Fibroblast of lung (primary cell): ENCODE results near the gene ERBB4. TPM values are rescaled to one million over a fixed set of nuclear protein-coding genes. Genes with fewer than 3 reads are reported as not detected.

Source experiments
- DNase-seq, 2 donors: peaks; one replicate each; pipeline versions ENCODE4 v3.0.0 to v3.0.0-alpha.2; 2010; ENCODE audit warnings: low read depth in 2 of 2
- H2AFZ ChIP-seq: 2 replicates; pipeline ENCODE4 v1.5.1; 2012; ENCODE audit warnings: low read length, control low read depth, inconsistent platforms
- H3K27ac ChIP-seq: 2 replicates; pipeline ENCODE4 v1.5.1; 2011; ENCODE audit warnings: low read length, control low read depth; ENCODE audit not compliant: insufficient read depth
- H3K27me3 ChIP-seq: 2 replicates; pipeline ENCODE4 v1.5.1; 2011; ENCODE audit warnings: mild to moderate bottlenecking, low read length; ENCODE audit not compliant: control insufficient read depth, insufficient read depth
- H3K36me3 ChIP-seq: 2 replicates; pipeline ENCODE4 v1.5.1; 2011; ENCODE audit warnings: low read length; ENCODE audit not compliant: control insufficient read depth, insufficient read depth
- H3K4me1 ChIP-seq: 2 replicates; pipeline ENCODE4 v1.5.1; 2011; ENCODE audit warnings: low read length; ENCODE audit not compliant: control insufficient read depth, insufficient read depth; ENCODE audit errors: extremely low read depth
- H3K4me2 ChIP-seq: 2 replicates; pipeline ENCODE4 v1.5.1; 2011; ENCODE audit warnings: low read length, control low read depth; ENCODE audit not compliant: insufficient read depth; ENCODE audit errors: extremely low read depth
- H3K4me3 ChIP-seq, 4 experiments: fragments of 200-600 bp in 1 of 4; sonication (generic) in 1 of 4; replicated peaks in 1 of 4; 2 replicates each; pipeline ENCODE4 v1.5.1; 2011 to 2016; ENCODE audit warnings: low read length in 4 of 4, low read depth in 3 of 4, mild to moderate bottlenecking in 3 of 4, control low read depth in 2 of 4, inconsistent platforms in 1 of 4, mixed read lengths in 1 of 4; ENCODE audit not compliant: insufficient read depth in 1 of 4; ENCODE audit errors: control extremely low read depth in 1 of 4
- H3K79me2 ChIP-seq: 2 replicates; pipeline ENCODE4 v1.5.1; 2012; ENCODE audit warnings: mild to moderate bottlenecking, low read length, inconsistent platforms; ENCODE audit not compliant: control insufficient read depth, insufficient read depth
- H3K9ac ChIP-seq: 2 replicates; pipeline ENCODE4 v1.5.1; 2011; ENCODE audit warnings: mild to moderate bottlenecking, low read length, control low read depth; ENCODE audit not compliant: insufficient read depth
- H3K9me3 ChIP-seq: 2 replicates; pipeline ENCODE4 v1.5.1; 2012; ENCODE audit warnings: low read depth, low read length; ENCODE audit not compliant: control insufficient read depth, insufficient read depth
- H4K20me1 ChIP-seq: 2 replicates; pipeline ENCODE4 v1.5.1; 2011; ENCODE audit warnings: low read length; ENCODE audit not compliant: control insufficient read depth, insufficient read depth; ENCODE audit errors: extremely low read depth
- CTCF ChIP-seq, 2 donors: IDR thresholded peaks in 1 of 2; conservative IDR thresholded peaks in 1 of 2; 1 replicate in 1 of 2; 2 replicates in 1 of 2; pipeline ENCODE4 v1.5.1; 2011 to 2012; ENCODE audit warnings: low read length in 2 of 2, control low read depth in 1 of 2, inconsistent platforms in 1 of 2, low read depth in 1 of 2, mild to moderate bottlenecking in 1 of 2
- EZH2 ChIP-seq: IDR thresholded peaks from 2 replicates; pipeline ENCODE4 v1.5.1; 2012; ENCODE audit warnings: low read length, control low read depth, mild to moderate bottlenecking; ENCODE audit errors: missing control alignments
- polyA plus RNA-seq, 2 donors: library from polyadenylated mRNA; depleted of rRNA in 1 of 2; stranded (reverse) in 1 of 2; unstranded in 1 of 2; fragments of >200 nt; gene quantifications; 2 replicates each; pipeline ENCODE4 v1.2.1, GENCODE V29; 2011 to 2012; ENCODE audit warnings: missing spikeins in 1 of 2
- total RNA-seq: library from RNA; depleted of rRNA; stranded (reverse); fragments of >200 nt; gene quantifications from 2 replicates; pipeline ENCODE4 v1.2.1, GENCODE V29; 2014

Gene ERBB4
- total and polyA plus RNA-seq, 2 donors (not counting 1 experiment from before 2014, with no cell fraction given) = 0.08 to 0.17 TPM

- Histone ChIP-seq H3K9me3 (no peaks in the 10 kb centered on the region), H3K36me3 (no peaks in the 10 kb centered on the region), H4K20me1 (no peaks in the 10 kb centered on the region), H3K4me3 (no peak overlapping the region), H3K9ac (no peak overlapping the region), H3K4me1 (no peaks in the 10 kb centered on the region), H2AFZ (no peak overlapping the region), H3K4me2 (no peak overlapping the region), H3K79me2 (no peaks in the 10 kb centered on the region), H3K27ac (no peak overlapping the region), H3K27me3 (no peaks in the 10 kb centered on the region)
- DNase-seq = no peak
- TF ChIP-seq CTCF (conservative IDR thresholded peaks at IDR 0.05 in 1 of 2, IDR thresholded peaks at IDR 0.05 in 1 of 2; ENCODE audit: low read depth in 1 of 2, low read length in 2 of 2) (no peak), EZH2 (no peak)
Measured at GRCh38 chr2:212427638-212428037, 111.0 kb downstream of the ERBB4 start.

- H2AFZ ChIP-seq = no peak overlapping the region
- no peak overlapping the region for H3K4me2 ChIP-seq
- no peaks in the 10 kb centered on the region for H3K27me3 ChIP-seq
- no peak for DNase-seq
- H3K9me3 ChIP-seq = no peaks in the 10 kb centered on the region
- no peaks in the 10 kb centered on the region for H3K79me2 ChIP-seq
- H4K20me1 ChIP-seq = no peaks in the 10 kb centered on the region
- no peaks in the 10 kb centered on the region for H3K4me1 ChIP-seq
- H3K9ac ChIP-seq = no peak overlapping the region
- TF ChIP-seq CTCF (conservative IDR thresholded peaks at IDR 0.05 in 1 of 2, IDR thresholded peaks at IDR 0.05 in 1 of 2; ENCODE audit: low read depth in 1 of 2, low read length in 2 of 2) (no peak), EZH2 (no peak)
- H3K4me3 ChIP-seq = no peak overlapping the region
- H3K36me3 ChIP-seq = no peaks in the 10 kb centered on the region
- no peak overlapping the region for H3K27ac ChIP-seq
Measured at GRCh38 chr2:212426637-212427412, 111.8 kb downstream of the ERBB4 start.

GRCh38 chr2:212424082-212424481, 114.5 kb downstream of the ERBB4 start:
- TF ChIP-seq CTCF (conservative IDR thresholded peaks at IDR 0.05 in 1 of 2, IDR thresholded peaks at IDR 0.05 in 1 of 2; ENCODE audit: low read depth in 1 of 2, low read length in 2 of 2) = no peak
- TF ChIP-seq EZH2 = no peak
- DNase-seq = peak in 1 of 2 donors; percentile 15
- Histone ChIP-seq H3K4me2 (no peak overlapping the region), H3K4me1 (no peaks in the 10 kb centered on the region), H3K9ac (no peak overlapping the region), H3K4me3 (no peak overlapping the region), H4K20me1 (no peaks in the 10 kb centered on the region), H2AFZ (no peak overlapping the region), H3K9me3 (no peaks in the 10 kb centered on the region), H3K27me3 (no peaks in the 10 kb centered on the region), H3K36me3 (no peaks in the 10 kb centered on the region), H3K27ac (no peak overlapping the region), H3K79me2 (no peaks in the 10 kb centered on the region)
